CD14-positive monocyte (primary cell): ENCODE results near the gene GRIA3. TPM values are rescaled to one million over a fixed set of nuclear protein-coding genes. Genes with fewer than 3 reads are reported as not detected.

Source experiments
- DNase-seq, 3 donors: peaks; one replicate each; pipeline ENCODE4 v3.0.0-alpha.2; 2011 to 2022
- H2AFZ ChIP-seq: 2 replicates; pipeline ENCODE4 v1.6.0; 2012; ENCODE audit warnings: mild to moderate bottlenecking, low read depth, low read length, inconsistent platforms; ENCODE audit not compliant: insufficient read depth, poor library complexity, severe bottlenecking
- H3K27ac ChIP-seq, 2 donors: 1 replicate in 1 of 2; 2 replicates in 1 of 2; pipeline ENCODE4 v1.5.1; 2012 to 2013; ENCODE audit warnings: low read length in 2 of 2, control low read depth in 1 of 2, inconsistent platforms in 1 of 2, low read depth in 1 of 2, mild to moderate bottlenecking in 1 of 2
- H3K27me3 ChIP-seq, 2 donors: one replicate each; pipeline versions ENCODE4 v1.6.0 to v1.6.1; 2011 to 2013; ENCODE audit warnings: low read length in 2 of 2; ENCODE audit not compliant: control insufficient read depth in 2 of 2, insufficient read depth in 2 of 2
- H3K36me3 ChIP-seq, 2 donors: replicated peaks in 1 of 2; 1 replicate in 1 of 2; 2 replicates in 1 of 2; pipeline versions ENCODE4 v1.5.1 to v1.6.1; 2012 to 2013; ENCODE audit warnings: low read length in 2 of 2, control low read depth in 1 of 2, inconsistent platforms in 1 of 2, mild to moderate bottlenecking in 1 of 2; ENCODE audit not compliant: insufficient read depth in 2 of 2, control insufficient read depth in 1 of 2
- H3K4me1 ChIP-seq, 2 donors: 1 replicate in 1 of 2; 2 replicates in 1 of 2; pipeline versions ENCODE4 v1.5.1 to v1.6.1; 2012 to 2013; ENCODE audit warnings: low read length in 2 of 2, control low read depth in 1 of 2, inconsistent platforms in 1 of 2, mild to moderate bottlenecking in 1 of 2, moderate library complexity in 1 of 2; ENCODE audit not compliant: insufficient read depth in 2 of 2, control insufficient read depth in 1 of 2
- H3K4me2 ChIP-seq: replicated peaks from 2 replicates; pipeline ENCODE3; 2012; ENCODE audit warnings: low read length, moderate library complexity, mild to moderate bottlenecking; ENCODE audit not compliant: poor library complexity, severe bottlenecking; ENCODE audit errors: extremely low read depth
- H3K4me3 ChIP-seq, 3 experiments: fragments of 200-600 bp in 1 of 3; sonication (generic) in 1 of 3; replicated peaks in 1 of 3; 1 replicate in 2 of 3; 2 replicates in 1 of 3; pipeline ENCODE4 v1.5.1; 2011 to 2013; ENCODE audit warnings: low read length in 3 of 3, mild to moderate bottlenecking in 3 of 3, control low read depth in 2 of 3, low read depth in 2 of 3, inconsistent platforms in 1 of 3, moderate library complexity in 1 of 3
- H3K79me2 ChIP-seq: 2 replicates; pipeline ENCODE4 v1.6.0; 2012; ENCODE audit warnings: mild to moderate bottlenecking, control low read depth, inconsistent platforms, low read length, moderate library complexity; ENCODE audit not compliant: insufficient read depth
- H3K9ac ChIP-seq: 2 replicates; pipeline ENCODE4 v1.6.0; 2017; ENCODE audit warnings: low read length, mild to moderate bottlenecking; ENCODE audit not compliant: insufficient read depth, poor library complexity, severe bottlenecking
- H3K9me3 ChIP-seq, 2 donors: replicated peaks in 1 of 2; 1 replicate in 1 of 2; 2 replicates in 1 of 2; pipeline versions ENCODE4 v1.5.1 to v1.6.1; 2012 to 2013; ENCODE audit warnings: low read length in 2 of 2, control low read depth in 1 of 2; ENCODE audit not compliant: control insufficient read depth in 1 of 2, insufficient read depth in 1 of 2
- H4K20me1 ChIP-seq: 2 replicates; pipeline ENCODE4 v1.6.0; 2012; ENCODE audit warnings: mild to moderate bottlenecking, low read length, control low read depth, moderate library complexity; ENCODE audit not compliant: insufficient read depth
- H3K27ac Mint-ChIP-seq, 7 donors: one replicate each; pipeline ENCODE4 v1.8.0; 2020; ENCODE audit warnings: mild to moderate bottlenecking in 7 of 7, mixed read lengths in 7 of 7, moderate library complexity in 6 of 7, inconsistent platforms in 2 of 7
- H3K27me3 Mint-ChIP-seq, 3 donors: one replicate each; pipeline ENCODE4 v1.8.0; 2021 to 2022; ENCODE audit warnings: low read depth in 3 of 3, mild to moderate bottlenecking in 3 of 3, mixed read lengths in 3 of 3, moderate library complexity in 3 of 3, inconsistent platforms in 1 of 3
- H3K36me3 Mint-ChIP-seq, 2 donors: one replicate each; pipeline ENCODE4 v1.8.0; 2020; ENCODE audit warnings: mixed read lengths in 2 of 2, inconsistent platforms in 1 of 2, mild to moderate bottlenecking in 1 of 2
- H3K4me1 Mint-ChIP-seq: one replicate; pipeline ENCODE4 v1.8.0; 2020; ENCODE audit warnings: mild to moderate bottlenecking, mixed read lengths
- H3K4me3 Mint-ChIP-seq, 2 donors: one replicate each; pipeline ENCODE4 v1.8.0; 2020; ENCODE audit warnings: mild to moderate bottlenecking in 2 of 2, mixed read lengths in 2 of 2, moderate library complexity in 1 of 2
- H3K9me3 Mint-ChIP-seq, 7 donors: one replicate each; pipeline ENCODE4 v1.8.0; 2020 to 2022; ENCODE audit warnings: mixed read lengths in 7 of 7, mild to moderate bottlenecking in 6 of 7, moderate library complexity in 6 of 7, inconsistent platforms in 2 of 7
- WGBS: methylation state at CpG from one replicate; pipeline ENCODE4 v1.1.5; 2013; ENCODE audit warnings: missing lambda C conversion rate; ENCODE audit not compliant: insufficient coverage; 5-methylcytosine and 5-hydroxymethylcytosine counted together
- intact Hi-C, 2 donors: fragments of 100-400 bp; cut with micrococcal nuclease; formaldehyde crosslinking; loops; one replicate each; pipeline versions ENCODE4 v1.15.0 to v1.15.1; 2023
- polyA plus RNA-seq, 3 donors: library from polyadenylated mRNA; depleted of rRNA in 1 of 3; unstranded in 2 of 3; stranded (reverse) in 1 of 3; fragments of 300-500 nt in 2 of 3; fragments of >200 nt in 1 of 3; fragmentation: Illumina TruSeq in 2 of 3; gene quantifications; 1 replicate in 2 of 3; 2 replicates in 1 of 3; pipeline ENCODE4 v1.2.3, GENCODE V29; 2012 to 2021
- TF ChIP-seq, protein P1 (sequence below): fragments of 200-600 bp; IDR thresholded peaks from one replicate; pipeline ENCODE4 v1.8.0; 2022; ENCODE audit warnings: antibody characterized with exemption, mild to moderate bottlenecking

GRIA3 gene
- polyA plus RNA-seq, 3 donors, result not detected

DNA sequence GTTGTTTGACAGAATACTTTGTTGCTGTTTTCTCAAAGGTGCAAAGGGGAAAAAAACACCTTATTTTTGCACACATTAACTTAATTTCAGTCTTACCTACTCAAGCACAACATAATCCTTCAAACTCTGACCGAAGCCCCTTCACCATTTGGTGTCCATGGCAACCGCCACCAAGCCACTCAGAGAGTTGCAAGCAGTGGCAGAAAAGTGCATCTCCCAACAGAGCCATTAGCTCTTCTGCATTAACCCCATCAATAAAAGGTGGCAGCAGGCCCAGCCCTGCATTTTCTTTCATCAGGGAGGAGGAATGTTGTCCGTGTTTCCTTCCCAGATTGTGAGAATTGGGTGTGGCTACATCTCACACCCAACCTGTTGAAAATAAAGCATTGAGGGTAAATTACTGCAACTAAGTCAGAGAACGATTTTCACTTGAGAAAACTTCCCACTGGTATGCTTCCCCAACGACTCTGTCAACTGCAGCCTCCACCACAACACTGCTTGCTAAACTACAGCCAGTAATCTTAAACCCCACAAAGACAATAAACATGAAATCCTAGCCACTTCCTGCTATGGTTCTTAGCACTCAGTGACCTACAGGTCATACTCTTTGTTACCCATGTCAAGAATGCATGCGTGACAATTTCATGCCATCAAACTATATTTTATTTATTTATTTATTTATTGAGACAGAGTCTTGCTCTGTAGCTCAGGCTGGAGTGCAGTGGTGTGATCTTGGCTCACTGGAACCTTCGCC, 154.0 kb downstream of the GRIA3 start:
- Histone ChIP-seq H3K79me2 (no peaks in the 10 kb centered on the region), H4K20me1 (no peaks in the 10 kb centered on the region), H3K27me3 (no peaks in the 10 kb centered on the region), H3K4me2 (no peak overlapping the region), H3K9me3 (no peaks in the 10 kb centered on the region), H3K4me1 (no peaks in the 10 kb centered on the region), H3K9ac (no peak overlapping the region), H3K4me3 (no peak overlapping the region), H3K27ac (no peak overlapping the region), H3K36me3 (no peaks in the 10 kb centered on the region), H2AFZ (no peak overlapping the region)
- intact Hi-C loops, result no loop called here
- Mint-ChIP-seq H3K4me3 (no peak overlapping the region), H3K27ac (no peak overlapping the region), H3K4me1 (no peaks in the 10 kb centered on the region), H3K27me3 (peaks cover 0 to 2% (median 0%) of the 10 kb centered on the region in 3 donors), H3K36me3 (no peaks in the 10 kb centered on the region), H3K9me3 (peaks cover 0 to 1% (median 0%) of the 10 kb centered on the region in 7 donors)
- WGBS, result 0% methylated on average over 1 of the region's 7 CpGs
- no peak for DNase-seq
- TF ChIP-seq, protein P1, sequence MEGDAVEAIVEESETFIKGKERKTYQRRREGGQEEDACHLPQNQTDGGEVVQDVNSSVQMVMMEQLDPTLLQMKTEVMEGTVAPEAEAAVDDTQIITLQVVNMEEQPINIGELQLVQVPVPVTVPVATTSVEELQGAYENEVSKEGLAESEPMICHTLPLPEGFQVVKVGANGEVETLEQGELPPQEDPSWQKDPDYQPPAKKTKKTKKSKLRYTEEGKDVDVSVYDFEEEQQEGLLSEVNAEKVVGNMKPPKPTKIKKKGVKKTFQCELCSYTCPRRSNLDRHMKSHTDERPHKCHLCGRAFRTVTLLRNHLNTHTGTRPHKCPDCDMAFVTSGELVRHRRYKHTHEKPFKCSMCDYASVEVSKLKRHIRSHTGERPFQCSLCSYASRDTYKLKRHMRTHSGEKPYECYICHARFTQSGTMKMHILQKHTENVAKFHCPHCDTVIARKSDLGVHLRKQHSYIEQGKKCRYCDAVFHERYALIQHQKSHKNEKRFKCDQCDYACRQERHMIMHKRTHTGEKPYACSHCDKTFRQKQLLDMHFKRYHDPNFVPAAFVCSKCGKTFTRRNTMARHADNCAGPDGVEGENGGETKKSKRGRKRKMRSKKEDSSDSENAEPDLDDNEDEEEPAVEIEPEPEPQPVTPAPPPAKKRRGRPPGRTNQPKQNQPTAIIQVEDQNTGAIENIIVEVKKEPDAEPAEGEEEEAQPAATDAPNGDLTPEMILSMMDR, result no peak

DNA sequence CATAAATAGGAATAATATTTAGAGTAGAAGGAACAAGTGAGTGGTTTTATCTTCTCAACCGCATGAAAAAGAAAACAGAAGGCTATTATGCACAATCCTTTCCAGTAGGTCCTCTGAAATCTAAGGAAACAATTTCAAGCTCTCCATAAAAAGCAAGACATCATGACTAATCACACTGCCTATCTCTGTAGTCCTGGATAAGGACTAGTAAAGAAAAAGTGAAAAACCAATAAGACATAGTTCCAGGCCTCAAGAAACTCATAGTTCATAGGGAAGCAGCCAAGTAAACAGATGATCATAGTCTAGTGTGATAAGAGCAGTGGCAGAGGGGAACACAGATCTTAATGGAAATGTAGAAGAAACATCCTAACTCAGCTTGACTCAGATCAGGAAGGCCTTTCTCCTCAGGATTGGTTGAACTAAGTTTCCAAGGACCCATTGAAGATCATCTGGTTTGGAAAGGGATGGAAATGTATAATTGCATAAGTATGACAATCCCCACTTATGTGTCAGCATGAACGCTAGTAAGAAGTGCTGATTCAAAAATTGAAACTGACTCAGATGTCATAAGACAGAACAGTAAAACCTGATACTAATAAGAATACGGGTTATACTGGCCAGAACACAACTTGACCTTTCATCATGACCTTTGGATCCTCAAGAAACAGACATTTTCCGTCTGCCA, 155.3 kb downstream of the GRIA3 start:
- Histone ChIP-seq H3K4me3 (no peak overlapping the region), H3K36me3 (no peaks in the 10 kb centered on the region), H3K4me2 (no peak overlapping the region), H3K27me3 (no peaks in the 10 kb centered on the region), H4K20me1 (no peaks in the 10 kb centered on the region), H2AFZ (no peak overlapping the region), H3K4me1 (no peaks in the 10 kb centered on the region), H3K79me2 (no peaks in the 10 kb centered on the region), H3K9ac (no peak overlapping the region), H3K27ac (no peak overlapping the region), H3K9me3 (no peaks in the 10 kb centered on the region)
- no CpG with 5 or more reads among the region's 4 CpGs for WGBS
- no peak for DNase-seq
- Mint-ChIP-seq H3K36me3 (no peaks in the 10 kb centered on the region), H3K9me3 (peaks cover 0 to 1% (median 0%) of the 10 kb centered on the region in 7 donors), H3K27ac (no peak overlapping the region), H3K4me3 (no peak overlapping the region), H3K4me1 (no peaks in the 10 kb centered on the region), H3K27me3 (peaks cover 0 to 2% (median 2%) of the 10 kb centered on the region in 3 donors)
- TF ChIP-seq, protein P1, result no peak
- intact Hi-C loops, result no loop called here
